Measurements from ENCODE around the gene DOCK1. TPM values are rescaled to one million over a fixed set of nuclear protein-coding genes. Genes with fewer than 3 reads are reported as not detected.

Gene DOCK1
- total RNA-seq (81.7 TPM), polyA plus RNA-seq (ENCODE audit: insufficient read depth, low read depth, low replicate concordance) (15.8 TPM)
- long read RNA-seq, donor 1, full-length matches to known transcripts, result 2 of 2 reads
- long read RNA-seq, donor 1, partial matches to known transcripts, result 0 of 2 reads
- long read RNA-seq, donor 1, other reads (novel, unspliced or antisense), result 0 of 2 reads
- long read RNA-seq, donor 2, result 0 reads
- long read RNA-seq, donor 3, partial matches to known transcripts, result 13 of 13 reads
- long read RNA-seq, donor 3, other reads (novel, unspliced or antisense), result 0 of 13 reads
- long read RNA-seq, donor 4, result 0 reads
- long read RNA-seq, donor 5, result 0 reads
- long read RNA-seq, donor 6, result 0 reads
- long read RNA-seq, donor 7, full-length matches to known transcripts, result 2 of 55 reads
- long read RNA-seq, donor 7, partial matches to known transcripts, result 25 of 55 reads
- long read RNA-seq, donor 7, other reads (novel, unspliced or antisense), result 28 of 55 reads
- long read RNA-seq, donor 8, partial matches to known transcripts, result 21 of 21 reads
- long read RNA-seq, donor 8, other reads (novel, unspliced or antisense), result 0 of 21 reads
- long read RNA-seq, donor 9, result 0 reads
- long read RNA-seq, donor 10, full-length matches to known transcripts, result 1 of 11 reads
- long read RNA-seq, donor 10, partial matches to known transcripts, result 10 of 11 reads
- long read RNA-seq, donor 10, other reads (novel, unspliced or antisense), result 0 of 11 reads

GRCh38 chr10:126904818-126905701, at the start of gene DOCK1:
DOCK1 (plus strand) TSS chr10:126905428; CDS start chr10:126905518, 90 bp downstream.
- FAIRE-seq (no peak), DNase-seq (peak; percentile 75 to 93 (median 82))
- intact Hi-C loops (cut with DNase I), result no loop called here
- Histone ChIP-seq H3K9ac (ENCODE audit: low read length in 3 of 3) (peak within 1 kb of the TSS; percentile 30 to 75 (median 31)), H3K36me3 (ENCODE audit: control insufficient read depth in 2 of 3, insufficient read depth in 3 of 3, low read length in 3 of 3) (no peaks in the 10 kb centered on the region), H3K27ac (ENCODE audit: low read depth in 2 of 2, low read length in 2 of 2) (peak within 1 kb of the TSS; percentile 35 to 57), H3K27me3 (ENCODE audit: control insufficient read depth, insufficient read depth, low read length) (no peaks in the 10 kb centered on the region), H3K9me3 (ENCODE audit: control insufficient read depth in 2 of 3, insufficient read depth in 1 of 3, low read length in 3 of 3) (no peaks in the 10 kb centered on the region), H3K4me3 (ENCODE audit: low read length in 3 of 3) (peak within 1 kb of the TSS; percentile 45 to 67 (median 65)), H3K4me1 (ENCODE audit: control insufficient read depth in 2 of 3, insufficient read depth in 2 of 3, low read depth in 1 of 3, low read length in 3 of 3) (peaks cover 0 to 10% (median 6%) of the 10 kb centered on the region in 3 donors)
- TF ChIP-seq CTCF (IDR thresholded peaks at IDR 0.05; ENCODE audit: borderline replicate concordance, extremely low read depth, insufficient read depth), result no peak

- no peaks in the 10 kb centered on the region for H3K4me1 ChIP-seq (ENCODE audit: control insufficient read depth in 2 of 3, insufficient read depth in 2 of 3, low read depth in 1 of 3, low read length in 3 of 3)
- H3K36me3 ChIP-seq (ENCODE audit: control insufficient read depth in 2 of 3, insufficient read depth in 3 of 3, low read length in 3 of 3), result no peaks in the 10 kb centered on the region
- H3K27me3 ChIP-seq (ENCODE audit: control insufficient read depth, insufficient read depth, low read length), result no peaks in the 10 kb centered on the region
- no peak overlapping the region for H3K4me3 ChIP-seq (ENCODE audit: low read length in 3 of 3)
- DNase-seq (no peak), FAIRE-seq (no peak)
- no peak overlapping the region for H3K27ac ChIP-seq (ENCODE audit: low read depth in 2 of 2, low read length in 2 of 2)
- no peak for TF ChIP-seq CTCF (IDR thresholded peaks at IDR 0.05; ENCODE audit: borderline replicate concordance, extremely low read depth, insufficient read depth)
- peaks cover 0 to 5% (median 0%) of the 10 kb centered on the region in 3 donors for H3K9me3 ChIP-seq (ENCODE audit: control insufficient read depth in 2 of 3, insufficient read depth in 1 of 3, low read length in 3 of 3)
- no peak overlapping the region for H3K9ac ChIP-seq (ENCODE audit: low read length in 3 of 3)
- intact Hi-C loops (cut with DNase I), result no loop called here
Measured at GRCh38 chr10:126857178-126857806, 47.9 kb upstream of the DOCK1 start.

GRCh38 chr10:126867567-126868365, 37.5 kb upstream of the DOCK1 start:
- no peaks in the 10 kb centered on the region for H3K27me3 ChIP-seq (ENCODE audit: control insufficient read depth, insufficient read depth, low read length)
- no peak overlapping the region for H3K4me3 ChIP-seq (ENCODE audit: low read length in 3 of 3)
- H3K4me1 ChIP-seq (ENCODE audit: control insufficient read depth in 2 of 3, insufficient read depth in 2 of 3, low read depth in 1 of 3, low read length in 3 of 3), result no peaks in the 10 kb centered on the region
- no peak for TF ChIP-seq CTCF (IDR thresholded peaks at IDR 0.05; ENCODE audit: borderline replicate concordance, extremely low read depth, insufficient read depth)
- FAIRE-seq (no peak), DNase-seq (no peak)
- no peak overlapping the region for H3K27ac ChIP-seq (ENCODE audit: low read depth in 2 of 2, low read length in 2 of 2)
- no peaks in the 10 kb centered on the region for H3K9me3 ChIP-seq (ENCODE audit: control insufficient read depth in 2 of 3, insufficient read depth in 1 of 3, low read length in 3 of 3)
- no peak overlapping the region for H3K9ac ChIP-seq (ENCODE audit: low read length in 3 of 3)
- no peaks in the 10 kb centered on the region for H3K36me3 ChIP-seq (ENCODE audit: control insufficient read depth in 2 of 3, insufficient read depth in 3 of 3, low read length in 3 of 3)
- intact Hi-C loops (cut with DNase I), result no loop called here
